HG03097 (cell line): ENCODE results near the gene CA9.

Source experiments
- ATAC-seq: cut with Tn5 transposase; IDR thresholded peaks from one replicate; pipeline ENCODE4 v1.9.1; 2021; ENCODE audit not compliant: unreplicated experiment, low FRiP score

The CA9 gene

DNA sequence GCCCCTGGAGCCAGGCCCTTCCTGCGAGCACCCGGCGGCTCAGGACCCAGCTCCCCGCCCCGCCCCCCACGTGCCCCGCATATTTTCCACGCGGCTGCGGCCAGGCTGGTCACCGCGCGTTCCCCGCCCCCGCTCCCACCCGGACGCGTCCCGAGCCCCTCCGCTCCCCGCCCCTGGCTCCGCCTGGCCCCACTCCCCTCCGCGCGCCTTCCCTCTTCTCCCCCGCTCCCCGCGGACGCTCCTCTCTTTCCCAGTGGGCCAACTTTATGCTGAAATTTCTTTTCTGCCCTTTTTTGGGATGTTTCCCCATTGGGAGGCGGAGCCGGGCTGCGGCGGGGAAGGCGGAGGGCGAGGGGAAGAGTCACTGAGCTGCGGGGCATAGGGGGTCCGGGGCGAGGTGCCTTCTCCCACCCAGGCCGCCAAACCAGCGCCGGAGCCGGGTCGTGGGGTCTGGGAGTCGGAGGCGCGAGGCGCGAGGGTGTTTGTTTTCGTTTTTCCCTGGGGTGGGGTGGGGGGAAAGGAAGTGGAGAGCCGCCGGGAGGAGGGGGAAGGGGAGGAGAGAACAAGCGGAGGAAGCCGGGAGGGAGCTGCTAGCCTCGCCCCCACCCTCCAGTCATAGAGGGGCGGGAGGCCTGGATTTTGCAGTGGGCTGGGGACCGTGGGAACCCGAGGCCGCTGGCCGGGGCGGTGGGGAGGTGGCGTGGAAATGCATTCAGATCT lies 17.0 kb downstream of the CA9 start:
- no peak for ATAC-seq

DNA sequence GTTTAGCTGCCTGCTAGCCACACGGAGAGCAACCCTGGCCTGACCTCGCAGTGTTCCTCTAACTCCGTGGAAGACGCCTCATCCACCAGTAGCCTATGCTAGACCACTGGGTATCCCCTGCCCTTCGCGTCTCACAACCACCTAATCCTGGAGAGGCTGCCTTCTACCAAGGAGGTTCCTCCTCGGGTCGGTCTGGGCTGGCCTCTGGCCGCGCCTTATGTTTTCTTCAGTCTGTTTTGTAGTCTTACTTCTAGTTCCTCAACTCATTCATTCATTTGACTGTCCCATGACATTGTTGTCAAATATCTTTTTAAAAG lies 17.6 kb downstream of the CA9 start:
- no peak for ATAC-seq

DNA sequence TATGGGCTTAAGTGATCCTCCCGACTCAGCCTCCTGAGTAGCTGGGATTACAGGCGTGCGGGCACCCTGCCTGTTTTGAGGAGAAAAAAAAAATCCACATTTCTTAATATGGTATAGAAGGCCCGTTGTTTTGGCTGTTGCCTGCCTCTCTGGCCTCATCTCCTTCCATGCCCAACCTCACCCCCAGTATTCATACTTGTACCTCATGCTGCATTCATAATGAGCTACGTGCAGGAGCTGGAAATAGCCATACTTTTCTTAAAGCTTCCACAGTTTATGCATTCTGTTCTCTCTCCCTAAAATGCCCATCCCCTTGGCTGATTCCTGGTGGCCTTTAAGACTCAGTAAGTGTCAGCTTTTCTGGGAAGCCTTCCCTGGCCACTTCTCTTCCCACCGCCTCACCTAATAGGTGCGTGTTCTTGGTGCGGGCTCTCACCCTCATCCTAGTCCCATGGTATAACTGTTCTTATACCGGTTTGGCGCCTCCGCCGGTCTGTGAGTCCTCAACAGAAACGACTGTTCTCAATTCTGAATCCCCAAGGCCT lies 18.1 kb downstream of the CA9 start:
- ATAC-seq: no peak

DNA sequence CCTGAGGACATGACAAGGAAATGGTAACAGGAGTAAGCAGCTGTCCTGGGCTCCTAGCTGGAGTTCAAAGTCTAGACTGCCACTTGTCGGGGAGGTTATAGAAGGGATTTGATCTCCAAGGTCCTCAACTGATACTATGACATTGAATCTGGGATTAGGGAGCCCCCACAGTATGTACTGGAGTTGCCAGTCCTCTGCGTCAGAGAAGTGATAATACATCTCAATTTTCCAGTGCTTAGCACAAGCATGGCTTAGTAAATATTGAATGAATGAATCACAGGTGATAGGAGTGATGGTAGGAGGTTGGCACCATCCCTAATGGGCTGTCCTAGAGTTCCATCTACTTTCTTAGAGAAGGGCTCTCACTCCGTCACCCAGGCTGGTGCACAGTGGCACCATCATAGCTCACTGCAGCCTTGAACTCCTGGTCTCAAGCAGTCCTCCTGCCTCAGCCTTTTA lies 22.2 kb downstream of the CA9 start:
- ATAC-seq: no peak

DNA sequence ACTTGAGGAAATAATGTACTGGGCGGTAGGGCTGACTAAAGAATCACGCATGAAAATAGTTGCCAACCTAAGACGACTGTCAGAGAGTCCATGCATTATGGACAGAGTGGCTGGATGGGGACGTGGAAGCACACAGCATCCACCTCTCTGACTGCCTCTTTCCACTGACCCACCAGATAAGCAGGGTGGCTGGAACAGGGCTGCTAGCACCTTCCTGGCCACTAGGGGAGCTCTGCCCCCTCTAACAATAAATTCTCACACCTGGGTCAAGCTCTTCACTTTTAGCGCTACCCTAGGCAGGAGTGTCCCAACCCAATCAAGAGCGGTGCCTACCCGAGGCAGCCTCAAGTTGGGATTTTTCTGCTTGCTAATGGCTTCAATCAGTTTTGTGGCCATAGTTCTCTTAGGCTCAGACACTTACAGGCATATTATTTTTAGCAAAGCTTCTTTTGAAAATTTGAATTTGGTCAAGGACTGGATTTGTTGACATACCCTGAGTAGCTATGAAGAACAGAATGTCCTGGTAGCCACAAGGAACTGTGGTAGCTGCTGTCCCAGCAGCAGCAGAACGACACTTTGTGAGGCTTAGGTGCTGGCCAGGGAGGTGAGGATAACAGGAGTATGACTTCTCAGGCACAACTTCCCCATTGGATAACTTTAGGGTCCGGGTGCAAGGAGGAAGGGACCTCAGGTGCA lies 22.9 kb downstream of the CA9 start:
- peak; percentile 52 for ATAC-seq

DNA sequence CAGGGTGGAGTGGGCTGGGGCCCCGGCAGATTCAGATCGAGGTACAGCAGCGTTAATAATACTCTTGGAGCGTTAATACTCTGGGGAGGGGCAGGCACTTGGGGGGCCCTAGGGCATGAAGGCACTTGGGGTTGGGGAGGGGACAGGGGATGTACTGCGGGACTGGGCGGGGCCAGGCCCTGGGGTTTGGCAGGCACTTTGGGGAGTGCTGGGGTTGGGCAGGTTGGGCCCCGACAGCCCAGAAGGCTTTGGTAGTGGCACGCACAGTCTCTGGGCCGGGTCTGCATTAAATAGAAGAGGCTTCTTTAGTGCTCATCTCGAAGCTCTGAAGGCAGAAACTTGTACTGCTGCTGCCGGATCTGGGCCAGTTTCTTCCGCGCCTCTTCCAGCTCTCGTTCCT lies 23.8 kb downstream of the CA9 start:
- ATAC-seq: no peak

DNA sequence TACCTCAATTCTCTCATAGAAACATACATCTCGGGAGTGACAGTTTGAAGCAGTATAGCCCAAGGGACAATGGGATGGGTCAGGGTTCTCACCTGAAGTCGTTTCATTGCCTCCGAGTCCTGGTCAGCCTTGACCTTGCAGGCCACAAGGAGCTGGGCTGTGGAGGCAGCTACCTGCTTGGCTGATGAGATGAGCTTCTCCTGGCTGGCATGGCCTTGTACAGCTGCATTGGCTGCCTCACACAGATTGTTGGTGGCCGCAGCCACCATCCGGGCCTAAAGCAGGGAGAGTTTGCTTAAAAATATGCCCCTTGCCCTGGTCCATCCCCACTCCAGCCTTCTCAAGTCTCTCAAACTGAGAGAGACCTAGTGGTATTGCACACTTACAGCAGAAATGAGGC lies 24.5 kb downstream of the CA9 start:
- ATAC-seq: no peak

DNA sequence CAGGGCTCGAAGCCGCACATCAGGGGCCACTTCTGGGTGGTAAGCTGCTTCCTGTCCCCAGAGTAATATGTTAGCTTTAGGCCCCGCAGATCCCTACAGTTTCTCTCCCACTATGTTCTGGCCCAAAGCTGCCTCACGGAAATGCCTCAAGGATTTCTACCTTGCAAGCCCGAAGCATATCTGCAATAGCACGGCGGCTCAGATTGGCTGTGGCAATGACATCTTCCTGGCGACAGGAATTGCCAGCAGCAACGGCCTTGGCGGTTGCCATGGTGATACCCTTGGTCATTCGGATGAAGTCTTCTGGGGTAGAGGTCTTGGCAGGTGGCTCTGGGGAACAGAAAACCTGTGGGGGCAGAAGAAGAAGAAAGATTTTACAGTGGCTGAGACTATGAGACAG lies 26.3 kb downstream of the CA9 start:
- no peak for ATAC-seq

DNA sequence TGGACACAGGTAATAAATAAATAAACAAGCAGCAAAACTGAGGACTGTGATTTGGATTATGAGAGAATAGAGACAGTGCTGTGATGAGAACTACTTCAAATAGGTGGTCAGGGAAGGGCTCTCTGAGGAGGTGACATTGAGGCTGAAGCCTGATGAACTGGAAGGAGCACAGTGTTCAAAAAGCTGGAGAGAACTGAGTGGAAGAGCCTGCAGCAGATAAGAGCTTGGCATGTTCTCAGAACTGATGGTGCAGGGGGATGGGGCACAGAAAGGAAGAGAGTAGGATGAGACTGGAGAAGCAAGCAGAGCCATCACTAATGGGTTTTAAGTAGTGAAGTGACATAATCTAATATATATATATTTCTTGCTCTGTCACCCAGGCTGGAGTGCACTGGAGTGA lies 27.2 kb downstream of the CA9 start:
- ATAC-seq: no peak

DNA sequence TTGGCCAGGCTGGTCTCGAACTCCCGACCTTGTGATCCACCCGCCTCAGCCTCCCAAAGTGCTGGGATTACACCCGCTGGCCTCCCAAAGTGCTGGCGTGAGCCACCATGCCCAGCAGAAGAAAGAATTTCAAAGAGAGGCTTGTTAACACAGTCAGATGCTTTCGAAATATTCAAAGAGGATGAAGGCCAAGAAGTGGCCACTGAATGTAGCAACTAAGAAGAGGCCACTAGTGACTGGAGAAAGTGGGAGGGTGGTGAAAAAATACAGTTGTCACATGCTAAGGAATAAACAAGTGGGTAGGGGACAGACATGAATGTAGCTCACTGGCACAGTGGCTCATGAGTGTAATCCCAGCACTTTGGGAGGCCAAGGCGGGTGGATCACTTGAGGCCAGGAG lies 29.0 kb downstream of the CA9 start:
- no peak for ATAC-seq

DNA sequence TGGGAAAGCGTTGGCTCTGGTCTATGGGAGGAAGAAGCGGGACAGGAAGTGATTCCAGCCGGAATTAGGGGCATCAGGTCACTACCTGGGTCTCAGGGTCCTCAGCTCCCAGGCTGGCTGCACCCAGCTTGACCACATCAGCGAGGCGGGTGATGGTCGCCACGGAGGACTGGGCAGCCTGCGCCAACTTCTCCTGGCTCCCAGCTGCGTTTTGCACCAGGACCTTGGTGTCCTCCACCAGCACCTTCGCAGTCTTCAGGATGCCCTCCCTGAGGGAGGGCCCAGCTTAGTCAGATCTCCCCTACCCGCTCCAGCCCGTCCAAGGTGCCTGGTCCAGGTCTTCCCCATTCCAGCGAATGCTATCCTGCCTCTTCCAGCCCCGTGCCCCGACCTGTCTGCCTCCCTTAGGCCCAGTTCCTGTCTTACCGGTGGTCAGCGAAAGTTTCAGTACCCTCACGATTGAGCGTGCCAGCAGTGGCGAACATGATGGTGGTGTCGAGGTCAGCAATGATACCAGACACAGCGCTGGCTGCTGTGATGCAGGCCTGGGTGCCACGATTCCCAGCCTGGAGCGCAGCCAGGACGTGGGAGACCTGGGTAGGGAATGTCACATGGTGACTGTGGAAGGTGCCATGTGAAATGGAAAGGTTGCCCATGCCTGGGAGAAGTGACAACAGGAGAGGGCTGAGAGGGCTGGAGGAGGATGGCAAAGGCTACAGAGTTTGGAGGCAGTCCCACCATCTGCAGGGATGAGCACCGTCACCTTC lies 30.4 kb downstream of the CA9 start:
- no peak for ATAC-seq

DNA sequence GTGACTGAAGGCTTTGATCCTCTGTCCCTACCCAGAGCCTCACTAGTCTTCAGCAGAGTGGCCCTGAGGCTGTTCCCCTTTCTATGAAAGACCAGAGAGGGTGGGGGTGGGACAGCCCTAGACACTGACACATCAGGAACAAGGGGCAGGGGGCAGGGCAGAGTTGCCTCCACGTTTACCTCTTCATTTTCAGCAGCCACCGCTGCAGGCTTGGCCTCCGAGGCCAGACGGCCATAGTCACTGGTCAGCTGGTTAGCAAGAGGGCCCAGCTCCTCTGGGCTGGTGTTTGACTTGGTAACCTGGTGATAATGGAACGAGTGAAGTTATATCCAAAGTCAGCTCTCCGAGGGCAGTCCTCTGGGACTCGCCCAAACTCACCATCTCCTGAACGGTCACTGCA lies 31.6 kb downstream of the CA9 start:
- ATAC-seq: no peak

DNA sequence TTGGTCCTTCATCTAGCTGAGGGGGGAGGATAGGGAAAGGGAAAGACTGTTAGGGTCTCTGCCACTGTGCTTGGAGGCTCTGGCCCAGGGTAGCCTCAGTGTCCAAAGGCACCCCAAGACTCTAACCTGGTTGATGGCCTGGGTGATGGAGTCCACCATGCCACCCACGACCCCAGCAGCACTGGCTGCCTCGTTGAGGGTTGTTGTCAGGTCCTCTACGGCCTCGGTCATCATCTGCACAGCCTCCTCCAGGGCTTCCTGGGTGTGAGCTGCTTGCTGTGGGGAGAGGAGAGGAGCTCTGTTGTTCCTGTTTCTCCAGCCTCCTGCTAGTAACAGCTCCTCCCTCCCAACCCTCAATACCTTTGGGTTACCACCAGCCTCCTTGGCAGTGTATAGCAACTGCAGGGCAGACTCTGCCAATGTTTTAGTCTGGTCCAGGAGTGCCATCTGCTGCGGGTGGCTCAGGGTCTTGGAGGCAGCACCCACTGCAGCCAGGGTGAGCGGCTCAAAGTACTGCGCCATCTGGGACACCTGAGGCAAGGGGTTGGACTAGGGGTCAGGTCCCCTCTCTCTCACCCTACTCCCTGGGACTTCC lies 32.2 kb downstream of the CA9 start:
- ATAC-seq: no peak

DNA sequence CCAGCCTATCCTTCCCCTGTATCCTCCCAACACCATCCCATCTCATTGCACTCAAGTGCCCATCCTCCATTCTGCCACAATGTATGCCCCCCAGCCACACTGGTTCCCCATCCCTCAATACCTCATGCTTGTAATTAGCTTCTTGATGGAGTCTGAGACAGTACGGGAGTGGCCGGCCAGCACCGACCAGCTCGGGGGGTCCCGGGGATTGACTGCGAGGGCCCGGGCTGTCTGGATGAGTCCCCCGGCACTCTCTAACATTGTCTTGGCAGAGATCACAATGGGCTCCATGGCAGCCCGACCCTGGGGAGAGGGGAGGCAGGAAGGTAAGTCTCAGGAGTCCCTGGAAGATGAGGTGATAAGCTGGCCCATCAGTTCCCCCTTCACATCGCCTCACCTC lies 33.2 kb downstream of the CA9 start:
- no peak for ATAC-seq

DNA sequence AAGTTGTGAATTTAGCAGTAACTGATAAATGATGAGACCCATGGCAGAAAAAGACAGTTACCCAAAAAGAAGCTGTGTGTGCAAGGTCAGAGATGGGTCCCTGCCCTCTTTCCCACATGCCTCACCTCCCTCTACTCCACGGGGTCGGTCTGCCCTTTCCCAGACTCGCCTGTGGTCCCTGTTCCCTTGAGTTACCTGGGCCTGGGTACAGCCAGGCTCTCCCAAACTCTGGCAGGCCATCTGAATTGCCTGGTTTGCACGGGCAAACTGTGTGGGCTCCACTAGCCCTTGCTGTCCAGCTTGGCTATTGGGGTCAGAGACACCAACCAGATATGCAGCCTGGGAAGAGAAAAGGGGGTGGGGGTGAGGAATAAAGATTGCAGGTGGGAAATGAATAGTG lies 34.4 kb downstream of the CA9 start:
- ATAC-seq: no peak

DNA sequence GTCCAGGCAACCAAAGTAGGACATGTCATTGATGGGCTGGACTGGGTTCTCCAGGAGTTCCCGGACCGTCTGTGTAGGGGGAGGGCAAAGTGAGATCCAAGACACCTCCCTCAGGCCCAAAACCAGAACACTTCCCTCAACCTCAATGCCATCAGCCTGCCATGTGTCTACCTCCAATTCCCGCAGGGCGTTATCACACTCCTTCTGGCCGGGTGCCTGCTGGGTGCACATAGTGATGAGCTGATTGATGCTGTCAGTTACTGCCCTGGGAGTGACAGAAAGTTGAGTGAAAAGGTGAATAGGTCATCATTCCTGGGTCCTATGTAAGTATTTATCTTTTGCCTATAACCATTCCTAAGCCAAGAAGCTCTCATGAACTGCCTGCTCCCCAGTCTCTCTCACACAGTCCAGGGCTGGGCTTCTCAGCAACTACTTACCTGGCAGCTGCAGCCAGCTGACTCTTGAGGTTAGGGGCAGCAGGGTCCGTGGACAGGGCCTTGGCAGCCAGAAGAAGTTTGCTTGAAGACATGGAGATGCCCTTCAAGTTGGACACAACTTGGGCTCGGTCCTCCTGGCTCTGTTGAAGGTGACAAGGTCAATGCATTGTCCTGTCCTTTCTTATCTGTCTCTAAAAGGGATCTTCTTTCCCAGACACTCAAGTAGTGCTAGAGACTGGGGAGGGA lies 37.2 kb downstream of the CA9 start:
- ATAC-seq: no peak

DNA sequence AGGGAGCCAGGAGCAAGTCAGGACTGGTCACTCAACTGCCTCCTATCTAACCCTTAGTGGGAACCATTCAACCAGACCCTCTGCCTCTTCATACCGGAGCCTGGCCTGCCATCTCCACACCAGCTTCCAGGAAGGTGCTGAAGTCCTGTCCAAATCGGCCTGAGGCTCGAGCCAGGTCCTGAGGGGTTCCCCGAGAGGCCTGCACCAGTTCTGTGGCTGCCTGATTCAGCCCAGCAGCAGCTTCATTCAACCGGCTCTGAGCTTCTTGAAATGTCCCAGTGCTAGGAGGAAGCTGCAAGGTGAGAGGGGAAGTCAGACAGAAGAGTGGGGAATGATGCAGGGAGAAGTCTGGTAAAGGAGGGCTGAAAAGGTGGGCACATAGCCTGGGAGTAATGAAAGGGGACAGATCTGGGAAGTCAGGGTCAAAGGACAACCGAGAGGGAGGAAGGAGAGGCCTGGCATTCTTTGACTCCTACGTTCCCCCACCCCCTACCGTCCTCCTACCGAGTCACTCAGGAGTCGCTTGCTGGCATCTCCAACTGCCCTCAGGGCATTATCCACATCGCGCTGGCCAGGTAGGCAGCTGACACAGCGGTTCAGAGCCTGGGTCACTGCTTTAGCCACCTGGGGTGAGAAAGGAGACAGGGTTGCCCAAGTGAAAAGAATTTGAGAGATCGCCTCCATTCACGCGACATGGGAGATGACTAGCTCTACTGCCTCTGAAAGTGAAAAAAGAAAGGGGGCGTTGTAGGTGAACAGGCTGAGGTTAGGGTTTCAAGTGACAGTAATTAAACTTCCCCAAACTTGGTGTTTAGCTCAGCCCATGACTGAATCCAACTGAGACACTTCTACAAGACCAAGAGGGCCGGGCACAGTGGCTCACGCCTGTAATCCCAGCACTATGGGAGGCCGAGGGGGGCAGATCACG lies 38.0 kb downstream of the CA9 start:
- ATAC-seq: no peak

DNA sequence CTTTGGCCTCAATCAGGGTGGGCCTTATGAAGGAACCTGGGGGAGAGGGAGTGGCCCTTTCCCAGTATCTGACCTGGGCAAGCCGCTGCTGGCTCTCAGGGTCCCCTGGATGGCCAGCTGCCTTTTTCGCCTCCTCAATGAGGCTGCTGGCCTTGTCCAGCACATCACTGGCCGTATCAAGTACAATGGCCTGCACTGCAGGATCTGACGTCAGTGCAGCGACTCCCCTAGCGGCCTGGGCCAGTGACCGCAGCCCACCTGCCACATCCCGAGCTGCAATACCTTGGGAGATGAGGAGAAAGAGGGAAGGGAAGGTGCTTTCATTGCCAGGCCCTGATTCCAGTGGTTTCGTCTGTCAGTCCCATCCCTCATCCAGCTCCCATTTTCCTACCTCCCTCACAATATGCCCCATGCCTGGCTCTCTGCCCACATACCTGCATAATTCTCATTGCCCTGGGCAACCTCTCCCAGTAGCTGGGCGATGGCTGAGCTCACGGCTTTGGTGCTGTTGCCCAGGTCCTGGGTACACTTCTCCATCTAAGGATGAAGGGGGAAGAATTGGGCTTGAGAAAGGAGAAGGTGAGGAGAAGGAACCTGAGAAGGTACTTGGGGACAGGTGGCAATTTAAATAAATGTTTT lies 39.2 kb downstream of the CA9 start:
- ATAC-seq: no peak

DNA sequence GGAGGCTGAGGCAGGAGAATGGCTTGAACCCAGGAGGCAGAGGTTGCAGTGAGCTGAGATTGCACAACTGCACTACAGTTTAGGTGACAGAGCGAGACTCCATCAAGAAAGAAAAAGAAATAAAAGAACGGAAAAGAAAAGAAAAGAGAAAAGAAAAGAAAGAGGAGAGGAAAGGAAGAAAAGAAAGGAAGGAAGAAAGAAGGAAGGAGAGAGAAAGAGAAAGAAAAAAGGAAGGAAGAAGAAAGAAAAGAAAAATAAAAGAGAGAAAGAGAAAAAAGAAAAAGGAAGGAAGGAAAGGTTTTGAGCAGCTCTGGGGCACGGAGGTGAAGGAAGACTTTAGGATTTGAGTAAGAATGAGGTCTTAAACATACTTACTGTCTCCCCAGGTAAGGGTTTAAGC lies 39.9 kb downstream of the CA9 start:
- no peak for ATAC-seq
